Large intestine (tissue), 3 donors: ENCODE results near the gene CDKN2C. TPM values are rescaled to one million over a fixed set of nuclear protein-coding genes. Genes with fewer than 3 reads are reported as not detected.
"Not testable (repeated sequence)": the region's sequence is repeated elsewhere in the genome, so short reads cannot be mapped to it uniquely, and the experiment has no call there.

ENCODE experiments used
- DNase-seq, 2 donors: peaks; one replicate each; pipeline versions ENCODE4 v3.0.0 to v3.0.0-alpha.2; 2013
- H3K27ac ChIP-seq: one replicate; pipeline ENCODE4 v1.5.1; 2013; ENCODE audit warnings: low read length
- H3K27me3 ChIP-seq: 2 replicates; pipeline ENCODE4 v1.6.1; 2013; ENCODE audit warnings: low read length; ENCODE audit not compliant: control insufficient read depth, insufficient read depth
- H3K36me3 ChIP-seq: 2 replicates; pipeline ENCODE4 v1.6.1; 2013; ENCODE audit warnings: low read length; ENCODE audit not compliant: control insufficient read depth, insufficient read depth
- H3K4me1 ChIP-seq: one replicate; pipeline ENCODE4 v1.6.1; 2013; ENCODE audit warnings: low read length; ENCODE audit not compliant: control insufficient read depth, insufficient read depth
- H3K4me3 ChIP-seq: one replicate; pipeline ENCODE4 v1.5.1; 2013; ENCODE audit warnings: low read length
- H3K9me3 ChIP-seq: one replicate; pipeline ENCODE4 v1.6.1; 2013; ENCODE audit warnings: mild to moderate bottlenecking, low read depth, low read length, moderate library complexity; ENCODE audit not compliant: control insufficient read depth
- WGBS: methylation state at CpG from one replicate; pipeline ENCODE4 v1.1.5; 2013; ENCODE audit warnings: low lambda C conversion rate; ENCODE audit not compliant: insufficient coverage; 5-methylcytosine and 5-hydroxymethylcytosine counted together
- polyA plus RNA-seq: library from polyadenylated mRNA; unstranded; fragments of 120-200 nt; gene quantifications from one replicate; pipeline ENCODE4 v1.2.1, GENCODE V29; 2013

CDKN2C gene
- polyA plus RNA-seq, 1 donor, result 5.2 TPM

DNA sequence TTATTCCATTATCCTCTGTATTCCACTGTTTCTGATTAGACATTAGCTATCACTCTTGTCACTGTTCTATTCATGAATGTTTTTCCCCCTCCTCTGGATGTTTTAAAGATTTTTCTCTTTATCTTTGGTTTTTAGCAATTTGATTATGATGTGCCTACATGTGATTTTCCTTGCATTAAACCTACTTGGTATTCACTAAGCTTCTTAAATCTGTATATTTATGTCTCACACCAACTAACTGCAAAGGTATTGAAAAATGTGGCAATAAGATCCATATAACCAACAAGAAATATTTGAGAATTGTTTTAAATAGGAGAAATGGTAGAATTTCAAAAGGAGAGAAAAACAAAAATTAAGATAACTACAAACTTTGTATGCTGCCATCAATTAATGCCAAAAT is 35.2 kb upstream of the CDKN2C start:
- no peaks in the 10 kb centered on the region for H3K36me3 ChIP-seq
- no peak overlapping the region for H3K4me3 ChIP-seq
- H3K9me3 ChIP-seq, result no peaks in the 10 kb centered on the region
- no peak overlapping the region for H3K27ac ChIP-seq
- no peaks in the 10 kb centered on the region for H3K27me3 ChIP-seq
- no peaks in the 10 kb centered on the region for H3K4me1 ChIP-seq
- no peak for DNase-seq

DNA sequence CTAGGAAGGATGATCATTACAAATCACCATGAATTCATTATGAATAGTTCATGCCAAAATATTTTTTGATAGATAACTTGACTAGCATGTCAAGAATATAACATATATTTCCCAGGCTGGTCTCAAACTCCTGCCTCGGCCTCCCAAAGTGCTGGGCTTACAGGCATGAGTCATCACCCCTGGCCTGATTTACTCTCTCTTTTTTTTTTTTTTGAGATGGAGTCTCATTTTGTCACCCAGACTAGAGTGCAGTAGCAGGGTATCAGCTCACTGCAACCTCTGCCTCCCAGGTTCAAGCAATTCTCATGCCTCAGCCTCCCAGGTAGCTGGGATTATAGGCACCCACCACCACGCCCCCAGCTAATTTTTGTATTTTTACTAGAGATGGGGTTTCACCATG is 34.8 kb upstream of the CDKN2C start:
- H3K27me3 ChIP-seq, H3K9me3 ChIP-seq, H3K4me3 ChIP-seq, DNase-seq, H3K27ac ChIP-seq, H3K36me3 ChIP-seq, H3K4me1 ChIP-seq: not testable (repeated sequence)
- WGBS, result no CpG with 5 or more reads among the region's 2 CpGs

DNA sequence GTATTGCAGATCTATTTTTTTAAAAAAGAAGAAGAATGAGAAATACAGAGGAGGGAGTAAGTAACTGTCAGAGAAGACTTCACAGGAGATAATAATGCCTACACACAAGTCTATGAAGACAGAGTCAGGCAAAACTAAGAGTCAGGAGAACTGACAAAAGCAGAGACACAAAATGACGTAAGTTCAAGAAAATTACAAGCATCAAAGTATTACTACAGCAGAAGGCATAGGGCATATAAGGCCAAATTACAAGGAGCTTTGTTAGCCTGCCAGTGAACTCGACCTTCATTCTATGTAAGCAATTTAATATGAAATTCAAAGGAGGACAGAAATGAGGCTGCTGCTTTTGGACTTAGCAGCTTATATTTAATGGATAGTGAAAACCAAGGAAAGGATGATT is 33.7 kb upstream of the CDKN2C start:
- H3K36me3 ChIP-seq, result no peaks in the 10 kb centered on the region
- H3K27me3 ChIP-seq, result no peaks in the 10 kb centered on the region
- H3K4me1 ChIP-seq, result no peaks in the 10 kb centered on the region
- H3K9me3 ChIP-seq, result no peaks in the 10 kb centered on the region
- no peak overlapping the region for H3K4me3 ChIP-seq
- no peak overlapping the region for H3K27ac ChIP-seq
- WGBS, result 94% methylated on average over 2 of the region's 2 CpGs
- DNase-seq, result no peak

DNA sequence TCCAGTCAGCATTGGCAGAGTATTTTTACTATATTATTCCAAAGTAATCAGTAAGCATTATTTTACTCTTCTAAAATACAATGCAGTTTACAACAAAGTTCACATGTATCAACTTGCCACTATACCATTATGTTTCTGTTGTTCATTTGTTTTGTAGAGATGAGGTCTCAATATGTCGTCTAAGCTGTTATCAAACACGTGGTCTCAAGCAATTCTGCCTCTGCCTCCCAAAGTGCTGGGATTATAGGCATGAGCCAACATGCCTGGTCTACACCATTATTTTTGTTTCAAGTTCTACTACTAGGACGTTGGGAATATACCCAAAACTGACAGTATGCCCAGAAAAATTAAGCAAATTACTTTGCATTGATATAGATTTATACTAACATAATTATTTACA is 29.8 kb upstream of the CDKN2C start:
- Histone ChIP-seq H3K4me3 (no peak overlapping the region), H3K4me1 (no peaks in the 10 kb centered on the region), H3K36me3 (no peaks in the 10 kb centered on the region), H3K27ac (no peak overlapping the region), H3K27me3 (no peaks in the 10 kb centered on the region), H3K9me3 (no peaks in the 10 kb centered on the region)
- DNase-seq, result no peak
- 83% methylated on average over 1 of the region's 3 CpGs for WGBS

DNA sequence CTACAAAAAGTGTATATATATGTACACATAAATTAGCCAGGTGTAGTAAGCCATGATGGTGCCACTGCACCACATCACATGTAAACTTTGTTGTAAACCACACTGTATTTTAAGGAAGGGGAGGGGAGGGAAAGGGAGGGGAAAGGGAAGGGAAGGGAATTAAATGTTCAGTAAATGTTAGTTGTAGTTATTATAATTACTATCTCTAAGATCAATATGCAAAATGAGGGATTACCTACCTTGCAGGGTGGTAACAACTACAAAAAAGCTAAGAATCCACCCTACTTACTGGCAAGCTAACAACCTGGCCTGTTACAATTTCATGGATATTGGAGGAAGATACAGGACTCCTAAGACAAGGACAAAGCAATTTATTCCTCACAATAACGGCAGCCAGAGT is 27.7 kb upstream of the CDKN2C start:
- Histone ChIP-seq H3K4me1 (no peaks in the 10 kb centered on the region), H3K9me3 (no peaks in the 10 kb centered on the region), H3K4me3 (no peak overlapping the region), H3K27me3 (no peaks in the 10 kb centered on the region), H3K27ac (no peak overlapping the region), H3K36me3 (no peaks in the 10 kb centered on the region)
- DNase-seq, result no peak
- WGBS, result 100% methylated on average over 1 of the region's 1 CpG

DNA sequence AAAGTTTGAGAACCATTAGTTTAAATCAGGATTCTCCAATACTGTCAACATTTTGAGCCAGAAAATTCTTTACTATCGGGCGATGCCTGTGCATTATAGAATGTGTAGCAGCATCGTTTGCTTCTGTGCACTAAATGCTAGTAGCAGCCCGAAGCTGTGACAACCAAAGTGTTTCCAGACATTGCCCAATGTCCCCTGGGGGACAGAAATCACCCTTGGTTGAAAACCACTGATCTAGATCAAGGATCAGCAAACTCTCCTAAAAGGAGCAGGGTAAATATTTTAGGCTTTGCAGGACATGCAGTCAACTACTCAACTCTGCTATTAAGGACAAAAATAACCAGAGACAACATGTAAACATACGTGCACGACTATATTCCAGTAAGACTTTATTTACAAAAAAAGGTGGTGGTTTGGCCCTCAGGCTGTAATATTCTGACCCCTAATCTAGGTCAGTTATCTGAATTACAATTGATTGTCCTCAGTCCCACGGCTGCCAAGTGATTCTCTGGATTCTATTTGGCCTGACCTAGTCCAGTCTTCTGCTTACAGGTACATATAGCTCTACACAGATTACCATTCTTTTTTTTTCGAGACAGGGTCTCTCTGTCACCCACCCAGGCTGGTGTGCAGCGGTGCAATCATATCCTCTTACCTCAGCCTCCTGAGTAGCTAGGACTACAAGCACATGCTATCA is 20.6 kb upstream of the CDKN2C start:
- H3K4me1 ChIP-seq, result peaks cover 7% of the 10 kb centered on the region
- H3K27ac ChIP-seq, result no peak overlapping the region
- no peaks in the 10 kb centered on the region for H3K36me3 ChIP-seq
- WGBS, result 20% methylated on average over 1 of the region's 9 CpGs
- no peak overlapping the region for H3K4me3 ChIP-seq
- H3K27me3 ChIP-seq, result no peaks in the 10 kb centered on the region
- peaks cover 2% of the 10 kb centered on the region for H3K9me3 ChIP-seq
- no peak for DNase-seq

DNA sequence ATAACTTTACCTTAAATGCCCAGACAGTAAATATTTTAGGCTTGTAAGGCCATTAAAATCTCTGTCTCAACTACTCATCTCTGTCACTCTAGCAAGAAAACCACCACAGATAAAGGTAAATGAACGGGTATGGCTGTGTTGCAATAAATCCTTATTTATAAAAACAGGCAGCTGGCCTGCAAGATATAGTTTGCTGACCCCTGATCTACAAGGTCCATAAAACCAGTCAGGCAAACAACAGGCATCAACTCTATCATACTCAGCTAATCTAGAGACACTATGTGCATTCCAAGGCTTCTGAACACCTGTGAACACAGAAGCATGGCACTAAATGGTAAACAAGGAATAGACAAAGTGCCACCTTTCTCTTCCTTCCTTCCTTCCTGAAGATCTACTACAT is 19.6 kb upstream of the CDKN2C start:
- Histone ChIP-seq H3K27me3 (no peaks in the 10 kb centered on the region), H3K4me3 (no peak overlapping the region), H3K36me3 (no peaks in the 10 kb centered on the region), H3K4me1 (peaks cover 7% of the 10 kb centered on the region), H3K9me3 (peaks cover 2% of the 10 kb centered on the region), H3K27ac (peak overlapping the region; percentile 3)
- WGBS, result no CpG with 5 or more reads among the region's 1 CpG
- DNase-seq, result peak; percentile 22 to 66

DNA sequence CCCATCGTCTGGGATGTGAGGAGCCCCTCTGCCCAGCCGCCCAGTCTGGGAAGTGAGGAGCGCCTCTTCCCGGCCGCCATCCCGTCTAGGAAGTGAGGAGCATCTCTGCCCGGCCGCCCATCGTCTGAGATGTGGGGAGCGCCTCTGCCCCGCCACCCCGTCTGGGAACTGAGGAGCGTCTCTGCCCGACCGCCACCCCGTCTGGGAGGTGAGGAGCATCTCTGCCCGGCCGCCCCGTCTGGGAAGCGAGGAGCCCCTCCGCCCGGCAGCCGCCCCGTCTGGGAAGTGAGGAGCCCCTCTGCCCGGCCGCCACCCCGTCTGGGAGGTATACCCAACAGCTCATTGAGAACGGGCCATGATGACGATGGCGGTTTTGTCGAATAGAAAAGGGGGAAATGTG is 17.5 kb upstream of the CDKN2C start:
- not testable (repeated sequence) for H3K36me3 ChIP-seq, H3K27me3 ChIP-seq, H3K4me3 ChIP-seq, DNase-seq, H3K27ac ChIP-seq, H3K9me3 ChIP-seq, H3K4me1 ChIP-seq
- WGBS, result no CpG with 5 or more reads among the region's 31 CpGs

DNA sequence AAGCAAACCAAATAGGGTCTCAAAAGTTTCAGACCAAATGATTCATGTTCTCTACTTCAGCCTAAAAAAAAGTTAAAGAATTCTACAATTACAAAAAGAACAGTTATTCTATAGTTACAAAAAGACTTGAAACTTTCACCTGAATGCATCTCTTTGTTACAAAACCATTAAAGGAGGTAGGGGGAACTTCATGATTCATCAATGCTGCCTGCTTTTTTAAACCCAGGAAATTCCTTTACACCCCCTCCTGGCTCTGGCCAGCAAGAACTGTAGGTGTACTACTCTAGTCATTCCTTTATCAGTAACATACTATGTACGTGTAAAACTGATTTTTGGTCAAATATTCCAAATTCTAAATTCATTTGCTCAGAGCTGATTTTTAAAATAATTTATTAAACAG is 14.9 kb upstream of the CDKN2C start:
- H3K4me1 ChIP-seq, result peaks cover 1% of the 10 kb centered on the region
- WGBS, result 67% methylated on average over 1 of the region's 1 CpG
- peaks cover 2% of the 10 kb centered on the region for H3K9me3 ChIP-seq
- no peak overlapping the region for H3K4me3 ChIP-seq
- H3K27ac ChIP-seq, result no peak overlapping the region
- no peaks in the 10 kb centered on the region for H3K36me3 ChIP-seq
- no peak for DNase-seq
- H3K27me3 ChIP-seq, result no peaks in the 10 kb centered on the region

DNA sequence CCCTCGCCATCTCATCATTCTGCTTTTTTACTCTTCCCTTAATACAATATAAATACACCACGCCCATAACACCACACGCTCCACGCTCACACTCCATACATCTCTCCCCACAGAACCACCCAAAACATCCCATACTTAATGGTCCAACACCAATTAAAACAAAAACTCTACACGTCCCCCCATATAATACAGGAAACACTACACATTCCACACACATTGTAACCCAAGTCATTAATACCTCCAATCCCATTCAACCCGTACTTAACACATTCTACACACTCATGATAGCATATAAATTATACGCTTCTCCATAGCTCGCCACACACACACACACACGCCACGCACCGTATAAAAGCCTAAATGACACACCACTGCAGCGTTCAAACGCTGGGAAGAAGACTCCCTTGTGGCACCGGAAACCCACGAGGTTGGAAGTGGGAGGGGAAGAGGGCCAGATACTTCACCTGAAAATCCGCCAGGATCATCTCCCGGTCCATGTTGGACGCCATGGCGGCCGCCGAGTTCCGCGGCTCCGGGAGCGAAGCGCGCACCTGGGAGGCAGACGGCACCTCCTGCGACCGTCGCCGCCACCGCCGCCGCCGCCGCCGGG is 10.6 kb upstream of the CDKN2C start:
- WGBS, result 8% methylated on average over 4 of the region's 38 CpGs
- Histone ChIP-seq H3K36me3 (no peaks in the 10 kb centered on the region), H3K27me3 (no peaks in the 10 kb centered on the region), H3K4me3 (peak overlapping the region; percentile 78), H3K4me1 (no peaks in the 10 kb centered on the region), H3K9me3 (no peaks in the 10 kb centered on the region), H3K27ac (peak overlapping the region; percentile 60)
- DNase-seq, result peak in 1 of 2 donors; percentile 62
